NCI-H1436 (cell line): ENCODE results near the gene UPF3B.
"Not testable (repeated sequence)": the region's sequence is repeated elsewhere in the genome, so short reads cannot be mapped to it uniquely, and the experiment has no call there.

ENCODE experiments used
- DNase-seq: peaks from one replicate; lab custom pipeline; 2025; lab: John Stamatoyannopoulos, UW

UPF3B gene

DNA sequence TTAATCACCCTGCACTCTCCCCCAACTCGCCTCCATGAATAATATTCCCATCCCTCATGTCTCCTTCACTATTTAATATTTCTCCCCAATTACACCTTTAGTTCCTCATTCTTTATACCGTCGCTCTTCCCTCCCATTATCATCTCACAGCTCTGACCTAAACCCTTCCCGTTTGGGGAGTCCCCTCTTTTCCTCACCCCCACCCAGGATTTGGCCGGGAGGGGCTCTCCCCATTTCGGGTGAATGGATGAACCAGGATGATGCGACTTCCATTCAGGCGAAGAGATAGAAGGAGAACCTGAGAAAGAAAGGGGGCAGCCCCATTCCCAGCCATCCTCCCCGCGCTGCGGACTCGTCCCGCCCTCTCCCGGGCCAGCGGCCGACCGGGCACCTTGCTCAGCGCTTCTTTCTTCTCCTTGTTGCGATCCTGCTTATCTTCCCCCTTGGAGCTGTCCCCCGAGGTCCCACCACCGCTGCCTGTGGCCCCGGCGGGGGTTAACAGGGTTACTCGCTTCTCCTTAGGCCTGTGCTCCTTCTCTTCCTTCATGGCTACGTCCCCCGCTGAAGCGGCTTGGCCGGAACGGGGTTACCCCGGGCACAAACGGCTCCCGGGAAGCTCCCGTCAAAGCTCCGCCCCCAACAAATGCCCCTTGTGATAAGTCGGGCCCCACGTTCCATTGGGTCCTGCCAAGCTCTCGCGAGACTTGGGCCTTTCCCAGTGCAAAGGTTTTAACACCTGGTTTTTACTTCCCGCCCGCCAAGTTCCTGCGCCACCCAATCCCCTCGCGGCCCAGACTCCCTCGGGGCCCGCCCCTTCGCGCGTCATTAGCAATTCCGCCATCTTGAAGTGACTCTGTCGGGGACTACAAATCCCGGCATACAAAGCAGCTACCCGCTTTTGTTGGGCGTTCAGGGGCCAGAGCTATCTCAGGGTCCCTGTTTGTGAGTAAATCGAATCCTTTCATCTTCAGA is at the start of gene UPF3B:
UPF3B (minus strand) TSS at position 582 of the 972 bp plus-strand sequence; CDS start at position 547, 35 bp downstream.
- peak; percentile 99 for DNase-seq

GRCh38 chrX:119900976-119901375 is 48.2 kb upstream of the UPF3B start:
- no peak for DNase-seq

DNA sequence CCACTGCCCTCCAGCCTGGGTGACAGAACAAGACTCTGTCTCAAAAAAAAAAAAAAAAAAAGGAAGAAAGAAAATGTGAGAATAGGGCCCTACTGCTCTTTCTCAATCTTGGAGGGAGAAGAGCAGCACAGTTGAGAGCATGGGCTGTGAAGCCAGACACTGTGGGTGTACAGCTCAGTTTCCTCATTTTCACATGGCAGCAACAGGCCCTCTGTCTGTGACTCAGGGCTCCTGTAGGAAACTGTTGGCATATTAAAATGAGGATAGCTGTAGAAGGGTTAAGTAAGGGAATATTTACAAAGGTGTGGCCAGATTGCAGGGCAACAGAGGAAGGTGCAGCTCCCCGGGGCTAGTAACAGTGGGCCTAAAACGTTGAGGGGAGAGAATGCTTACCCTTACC is 46.4 kb upstream of the UPF3B start:
- DNase-seq, result no peak

DNA sequence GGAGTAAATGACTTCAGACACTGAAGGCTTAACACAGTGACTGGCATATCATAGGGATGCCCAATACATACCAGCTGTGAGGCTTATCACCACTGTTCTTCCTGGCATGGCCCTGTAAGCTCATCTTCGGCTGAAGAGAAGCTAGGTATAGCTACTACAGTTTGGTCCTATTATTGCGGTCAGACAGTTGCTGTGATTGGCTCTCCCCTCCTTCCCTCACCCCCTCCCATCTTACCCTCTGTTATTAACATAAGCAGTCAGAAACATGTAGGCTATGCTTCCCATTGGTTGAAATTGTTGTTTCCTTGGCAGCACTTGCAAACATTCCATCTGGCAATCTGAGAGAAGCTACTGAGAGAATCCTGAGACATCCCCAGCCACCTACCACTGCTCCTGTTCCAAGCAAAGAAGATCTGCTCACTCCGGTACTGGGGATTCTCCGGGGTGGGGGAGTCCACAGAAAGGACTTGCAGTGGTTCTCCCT is 43.1 kb upstream of the UPF3B start, which contains the start of gene AKAP14:
AKAP14 (plus strand) TSS at position 51 of the 484 bp plus-strand sequence. CDS start 7,331 bp downstream, outside the sequence.
- peak; percentile 21 for DNase-seq

GRCh38 chrX:119891961-119892692 is 39.4 kb upstream of the UPF3B start:
- not testable (repeated sequence) for DNase-seq

DNA sequence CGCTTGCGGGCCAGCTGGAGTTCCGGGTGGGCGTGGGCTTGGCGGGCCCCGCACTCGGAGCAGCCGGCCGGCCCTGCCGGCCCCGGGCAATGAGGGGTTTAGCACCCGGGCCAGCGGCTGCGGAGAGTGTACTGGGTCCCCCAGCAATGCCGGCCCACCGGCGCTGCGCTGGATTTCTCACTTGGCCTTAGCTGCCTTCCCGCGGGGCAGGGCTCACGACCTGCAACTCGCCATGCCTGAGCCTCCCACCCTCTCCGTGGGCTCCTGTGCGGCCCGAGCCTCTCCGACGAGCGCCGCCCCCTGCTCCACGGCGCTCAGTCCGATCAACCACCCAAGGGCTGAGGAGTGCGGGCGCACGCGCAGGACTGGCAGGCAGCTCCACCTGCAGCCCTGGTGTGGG is 37.9 kb upstream of the UPF3B start:
- DNase-seq, result not testable (repeated sequence)

DNA sequence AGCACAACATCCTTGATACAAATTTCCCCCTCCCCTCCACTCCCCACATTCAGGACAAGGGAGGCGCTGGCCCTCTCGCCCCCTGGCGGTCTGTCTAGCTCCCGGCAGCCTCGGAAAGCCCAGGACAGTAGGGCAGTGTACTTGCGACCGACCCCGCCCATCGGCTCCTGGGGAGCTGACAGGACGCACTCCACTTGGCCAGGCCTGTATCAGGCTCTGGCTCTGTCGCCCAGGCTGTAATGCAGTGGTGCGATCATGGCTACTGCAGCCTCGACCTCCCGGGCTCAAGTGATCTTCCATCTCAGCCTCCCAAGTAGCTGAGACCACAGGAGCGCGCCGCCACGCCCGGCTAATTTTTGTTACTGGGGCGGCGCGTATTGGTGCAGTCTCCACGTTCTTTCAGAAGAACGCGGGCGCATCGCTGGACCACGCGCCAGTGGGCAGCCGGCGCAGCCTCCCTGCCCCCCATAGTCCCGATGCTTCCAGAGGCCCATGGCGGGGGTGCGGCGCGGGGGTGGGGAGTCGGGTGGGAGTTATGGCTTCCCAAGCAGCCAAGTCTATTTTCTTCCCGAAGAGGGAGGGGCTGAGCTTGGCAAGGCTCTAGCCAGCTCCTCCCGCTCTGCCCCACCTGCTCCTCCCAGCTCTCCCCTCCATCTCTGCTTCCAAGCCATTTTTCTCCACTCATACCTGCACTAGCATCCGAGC is 35.1 kb upstream of the UPF3B start:
- peak; percentile 72 for DNase-seq

GRCh38 chrX:119885554-119886428 is 33.0 kb upstream of the UPF3B start:
- DNase-seq, result peak; percentile 20

GRCh38 chrX:119880552-119881437 is 28.0 kb upstream of the UPF3B start:
- peak; percentile 57 for DNase-seq

DNA sequence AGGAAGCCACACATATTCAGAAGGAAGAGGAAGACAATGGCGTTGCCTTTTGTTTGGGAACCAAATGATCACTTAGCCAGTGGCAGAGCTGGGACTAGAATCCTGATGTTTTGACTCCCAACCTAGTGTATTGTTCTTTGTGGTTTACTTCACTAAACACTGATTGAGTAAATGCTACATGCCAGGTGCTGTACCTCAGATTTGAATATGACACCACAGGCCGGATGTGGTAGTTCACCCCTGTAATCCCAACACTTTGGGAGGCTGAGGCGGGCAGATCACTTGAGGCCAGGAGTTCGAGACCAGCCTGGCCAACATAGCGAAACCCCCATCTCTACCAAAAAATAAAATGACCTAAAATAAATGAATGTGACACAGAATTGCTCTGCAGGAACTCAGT is 27.3 kb upstream of the UPF3B start:
- DNase-seq, result no peak

DNA sequence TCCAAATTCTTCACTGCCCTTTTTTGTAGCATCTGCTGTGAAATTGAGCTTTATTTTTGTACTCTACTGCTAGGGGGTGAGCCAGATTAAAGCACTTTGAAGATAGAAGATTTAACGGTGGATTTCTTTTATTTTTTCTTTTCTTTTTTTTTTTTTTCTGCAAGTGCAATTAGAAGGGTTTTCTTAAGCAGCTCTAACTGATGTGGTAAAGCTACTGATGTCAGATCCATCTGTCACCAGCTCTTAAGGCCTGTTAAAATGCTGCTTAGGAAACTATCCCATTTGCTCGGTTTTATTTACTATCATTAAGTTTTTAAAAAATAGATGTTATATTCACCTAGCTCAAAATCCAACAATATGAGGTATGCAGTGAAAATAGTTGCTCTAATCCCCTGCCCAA is 26.0 kb upstream of the UPF3B start:
- no peak for DNase-seq

DNA sequence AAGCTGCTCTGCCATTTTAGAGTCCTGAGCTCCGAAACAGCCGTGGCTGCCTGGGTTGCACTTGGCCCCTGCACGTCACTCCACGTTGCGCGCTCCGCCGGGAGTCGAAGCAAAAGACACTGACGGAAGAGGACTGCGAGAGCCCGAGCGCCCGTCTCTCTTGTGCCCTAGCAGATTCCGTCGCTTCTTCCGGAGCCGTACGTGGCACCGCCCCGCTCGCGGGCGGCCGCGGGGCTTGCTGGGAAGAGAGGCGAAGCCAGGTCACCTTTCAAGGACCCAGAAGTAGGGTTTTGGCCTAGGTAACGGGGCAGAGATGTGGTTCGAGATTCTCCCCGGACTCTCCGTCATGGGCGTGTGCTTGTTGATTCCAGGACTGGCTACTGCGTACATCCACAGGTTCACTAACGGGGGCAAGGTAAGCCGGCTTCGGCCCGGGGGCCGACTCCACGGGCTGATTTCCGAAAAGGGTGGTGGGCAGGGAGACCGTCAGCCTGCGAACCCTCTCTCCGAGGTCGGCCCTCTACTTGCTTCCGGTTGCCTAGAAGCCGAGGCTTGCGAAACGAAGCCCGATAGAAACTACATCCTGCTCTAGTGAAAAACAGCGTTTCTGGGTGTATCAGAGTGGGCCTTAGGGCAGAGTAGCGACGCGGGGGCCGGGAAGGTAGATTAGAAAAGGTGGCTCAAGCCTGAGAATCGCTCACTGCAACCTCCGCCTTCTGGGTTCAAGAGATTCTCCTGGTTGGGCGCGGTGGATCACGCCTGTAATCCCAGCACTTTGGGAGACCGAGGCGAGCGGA is 19.0 kb upstream of the UPF3B start, which contains the start of the genes NDUFA1 and RNF113A:
NDUFA1 (plus strand) TSS at position 234 of the 797 bp plus-strand sequence; CDS start at position 314, 80 bp downstream.
RNF113A (minus strand) TSS at position 135 of the 797 bp plus-strand sequence; CDS start at position 15, 120 bp downstream.
- peak; percentile 86 for DNase-seq

- DNase-seq, result no peak
Measured at GRCh38 chrX:119871245-119871598, 18.5 kb upstream of the UPF3B start.

DNA sequence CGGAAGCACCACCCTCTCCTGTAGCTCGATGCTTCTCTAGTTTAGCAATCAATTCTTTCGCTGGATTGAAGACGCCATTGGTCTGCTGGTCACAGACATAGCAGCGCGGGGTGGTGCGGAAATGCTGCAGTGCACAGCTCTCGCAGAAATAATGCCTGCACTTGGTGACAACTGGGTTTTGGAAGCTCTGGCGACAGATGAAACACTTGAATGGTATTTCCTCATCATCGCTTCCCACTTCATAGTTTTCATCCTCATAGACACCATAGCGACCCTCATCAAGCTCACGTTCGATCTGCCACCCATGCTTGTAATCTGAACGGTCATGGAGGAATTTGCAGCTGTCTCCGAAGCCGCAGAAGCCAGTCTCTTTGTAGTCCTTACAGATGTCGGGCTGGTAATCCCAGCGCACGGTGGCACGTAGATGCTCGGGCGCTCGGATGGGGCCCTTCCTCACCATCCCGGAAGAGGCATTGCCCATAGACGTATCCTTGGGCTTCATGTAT is 17.9 kb upstream of the UPF3B start:
- DNase-seq, result no peak

- no peak for DNase-seq
Measured at GRCh38 chrX:119853444-119853843, 681 bp upstream of the UPF3B start.

DNA sequence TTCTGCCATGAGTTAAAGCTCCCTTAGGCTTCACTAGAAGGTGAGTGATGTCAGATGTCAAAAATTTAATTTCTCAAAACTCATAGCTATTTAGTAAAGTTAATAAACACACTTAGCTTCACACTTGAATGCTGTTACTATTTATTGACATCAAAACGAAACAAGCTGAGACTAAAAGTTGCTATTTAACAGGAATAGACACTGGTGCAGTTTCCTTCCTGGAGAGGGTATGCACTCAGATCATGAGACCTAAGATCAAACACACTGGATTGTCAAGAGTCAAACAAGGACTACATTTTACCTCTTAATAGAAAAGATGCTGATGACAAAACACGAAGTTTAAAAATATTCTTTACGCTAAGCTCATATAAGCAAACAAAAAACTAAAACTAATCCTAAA is 18.9 kb downstream of the UPF3B start:
- DNase-seq, result no peak

GRCh38 chrX:119828446-119828845 is 24.3 kb downstream of the UPF3B start:
- no peak for DNase-seq

DNA sequence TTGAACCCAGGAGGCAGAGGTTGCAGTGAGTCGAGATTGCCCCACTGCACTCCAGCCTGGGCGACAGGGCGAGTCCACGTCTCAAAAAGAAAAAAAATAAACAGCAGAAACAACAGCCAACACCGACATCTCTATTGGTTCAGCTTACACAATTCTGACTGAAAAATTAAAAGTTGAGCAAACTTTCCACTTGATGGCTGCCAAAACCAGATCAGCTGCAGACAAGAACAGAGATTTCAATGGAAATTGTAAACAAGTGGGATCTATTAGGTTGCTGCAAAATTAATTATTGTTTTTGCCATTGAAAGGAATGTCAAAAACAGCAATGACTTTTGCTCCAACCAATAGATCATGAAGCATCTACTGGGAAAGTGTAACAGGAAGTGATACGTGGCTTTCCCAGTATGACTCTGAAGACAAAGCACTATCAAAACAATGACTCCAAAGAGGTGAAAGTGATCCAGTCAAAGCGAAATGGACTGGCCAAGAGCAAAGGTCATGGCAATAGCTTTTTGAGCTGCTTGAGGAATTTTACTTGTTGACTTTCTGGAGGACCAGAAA is 26.3 kb downstream of the UPF3B start:
- no peak for DNase-seq
